Lower leg skin (tissue), 3 donors: ENCODE data around the gene BABAM2.

Source experiments
- POLR2A ChIP-seq, 2 donors: fragments of 450-650 bp; IDR thresholded peaks; one replicate each; pipeline ENCODE4 v1.6.1; 2016 to 2017; ENCODE audit warnings: antibody characterized with exemption in 2 of 2, mild to moderate bottlenecking in 1 of 2, moderate library complexity in 1 of 2
- TF ChIP-seq, protein P1 (sequence below), 3 donors: fragments of 450-650 bp; IDR thresholded peaks; one replicate each; pipeline ENCODE4 v1.5.1; 2016; ENCODE audit warnings: antibody characterized with exemption in 3 of 3, mild to moderate bottlenecking in 3 of 3, moderate library complexity in 2 of 3

- TF ChIP-seq, protein P1, sequence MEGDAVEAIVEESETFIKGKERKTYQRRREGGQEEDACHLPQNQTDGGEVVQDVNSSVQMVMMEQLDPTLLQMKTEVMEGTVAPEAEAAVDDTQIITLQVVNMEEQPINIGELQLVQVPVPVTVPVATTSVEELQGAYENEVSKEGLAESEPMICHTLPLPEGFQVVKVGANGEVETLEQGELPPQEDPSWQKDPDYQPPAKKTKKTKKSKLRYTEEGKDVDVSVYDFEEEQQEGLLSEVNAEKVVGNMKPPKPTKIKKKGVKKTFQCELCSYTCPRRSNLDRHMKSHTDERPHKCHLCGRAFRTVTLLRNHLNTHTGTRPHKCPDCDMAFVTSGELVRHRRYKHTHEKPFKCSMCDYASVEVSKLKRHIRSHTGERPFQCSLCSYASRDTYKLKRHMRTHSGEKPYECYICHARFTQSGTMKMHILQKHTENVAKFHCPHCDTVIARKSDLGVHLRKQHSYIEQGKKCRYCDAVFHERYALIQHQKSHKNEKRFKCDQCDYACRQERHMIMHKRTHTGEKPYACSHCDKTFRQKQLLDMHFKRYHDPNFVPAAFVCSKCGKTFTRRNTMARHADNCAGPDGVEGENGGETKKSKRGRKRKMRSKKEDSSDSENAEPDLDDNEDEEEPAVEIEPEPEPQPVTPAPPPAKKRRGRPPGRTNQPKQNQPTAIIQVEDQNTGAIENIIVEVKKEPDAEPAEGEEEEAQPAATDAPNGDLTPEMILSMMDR (IDR thresholded peaks at IDR 0.05), result no peak
- no peak for TF ChIP-seq POLR2A (IDR thresholded peaks at IDR 0.05)
These were observed 93.6 kb downstream of the BABAM2 start for GRCh38 chr2:27984153-27984552.
